ENCODE measurements around the gene ITIH4. TPM values are rescaled to one million over a fixed set of nuclear protein-coding genes. Genes with fewer than 3 reads are reported as not detected.

ITIH4 gene
- total RNA-seq, 1 donor from 2014 or later = 26.9 TPM

DNA sequence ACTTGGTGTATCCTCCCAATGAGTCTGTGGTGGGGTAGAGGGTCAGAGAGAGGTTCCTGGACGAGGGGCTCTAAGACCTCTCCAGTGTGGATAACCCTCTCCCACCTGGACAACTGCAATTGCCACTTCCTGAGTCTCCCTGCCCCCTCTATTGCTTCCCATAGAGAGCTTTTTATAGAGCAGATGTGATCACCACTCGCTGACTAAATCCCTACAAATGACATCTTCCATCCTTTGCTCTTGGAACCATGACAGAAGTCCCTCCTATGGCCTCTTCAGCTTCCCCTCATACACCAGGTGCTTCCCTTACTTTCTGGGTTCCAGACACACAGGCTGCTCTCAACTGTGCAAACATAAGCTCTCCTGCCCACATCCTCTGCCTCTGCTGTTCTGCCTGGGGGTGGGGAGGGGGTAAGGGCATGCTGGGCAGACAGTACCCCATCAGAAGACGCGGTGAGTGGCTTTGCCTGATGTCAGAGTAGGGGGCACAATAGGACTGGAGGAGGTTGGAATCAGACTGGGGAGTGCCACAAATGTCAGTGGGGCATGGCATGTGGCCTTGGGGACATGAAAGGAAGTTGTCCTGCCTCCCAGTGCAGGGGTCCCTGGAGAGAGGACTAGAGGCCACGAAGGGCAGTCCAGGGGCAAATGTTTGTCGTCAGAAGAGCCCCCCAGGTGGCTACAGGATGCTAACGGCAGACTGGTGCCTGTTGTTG is 20.7 kb downstream of the ITIH4 start:
- intact Hi-C loops (cut with DNase I) = no loop called here
- DNase-seq (no peak), ATAC-seq (no peak)
- Histone ChIP-seq H3K9me3 (no peaks in the 10 kb centered on the region), H3K27ac (no peak overlapping the region), H3K4me3 (no peak overlapping the region), H3K4me1 (no peaks in the 10 kb centered on the region), H3K27me3 (no peaks in the 10 kb centered on the region), H3K36me3 (no peaks in the 10 kb centered on the region)
- TF ChIP-seq, protein P1, sequence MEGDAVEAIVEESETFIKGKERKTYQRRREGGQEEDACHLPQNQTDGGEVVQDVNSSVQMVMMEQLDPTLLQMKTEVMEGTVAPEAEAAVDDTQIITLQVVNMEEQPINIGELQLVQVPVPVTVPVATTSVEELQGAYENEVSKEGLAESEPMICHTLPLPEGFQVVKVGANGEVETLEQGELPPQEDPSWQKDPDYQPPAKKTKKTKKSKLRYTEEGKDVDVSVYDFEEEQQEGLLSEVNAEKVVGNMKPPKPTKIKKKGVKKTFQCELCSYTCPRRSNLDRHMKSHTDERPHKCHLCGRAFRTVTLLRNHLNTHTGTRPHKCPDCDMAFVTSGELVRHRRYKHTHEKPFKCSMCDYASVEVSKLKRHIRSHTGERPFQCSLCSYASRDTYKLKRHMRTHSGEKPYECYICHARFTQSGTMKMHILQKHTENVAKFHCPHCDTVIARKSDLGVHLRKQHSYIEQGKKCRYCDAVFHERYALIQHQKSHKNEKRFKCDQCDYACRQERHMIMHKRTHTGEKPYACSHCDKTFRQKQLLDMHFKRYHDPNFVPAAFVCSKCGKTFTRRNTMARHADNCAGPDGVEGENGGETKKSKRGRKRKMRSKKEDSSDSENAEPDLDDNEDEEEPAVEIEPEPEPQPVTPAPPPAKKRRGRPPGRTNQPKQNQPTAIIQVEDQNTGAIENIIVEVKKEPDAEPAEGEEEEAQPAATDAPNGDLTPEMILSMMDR (IDR thresholded peaks at IDR 0.05) = no peak

DNA sequence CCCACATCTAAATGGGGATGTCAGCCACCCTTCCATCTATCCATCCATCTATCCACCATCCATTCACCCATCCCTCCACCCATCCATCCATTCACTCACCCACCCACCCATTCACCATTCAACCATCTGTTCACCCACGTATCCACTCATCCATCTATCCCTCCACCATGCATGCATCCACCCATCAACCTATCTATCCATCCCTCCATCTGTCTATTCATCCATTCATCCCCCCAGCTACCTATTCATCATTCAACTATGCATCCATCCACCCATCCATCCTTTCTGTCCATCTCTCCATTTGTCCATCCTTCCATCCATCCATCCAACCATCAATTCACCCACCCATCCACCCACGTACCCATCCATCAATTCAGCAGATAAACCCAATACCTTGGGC is 21.3 kb downstream of the ITIH4 start:
- no peaks in the 10 kb centered on the region for H3K36me3 ChIP-seq
- DNase-seq = no peak
- no peak overlapping the region for H3K27ac ChIP-seq
- no peak for ATAC-seq
- TF ChIP-seq, protein P1 (IDR thresholded peaks at IDR 0.05) = no peak
- H3K27me3 ChIP-seq = no peaks in the 10 kb centered on the region
- no peaks in the 10 kb centered on the region for H3K4me1 ChIP-seq
- no peak overlapping the region for H3K4me3 ChIP-seq
- no peaks in the 10 kb centered on the region for H3K9me3 ChIP-seq
- intact Hi-C loops (cut with DNase I) = no loop called here

DNA sequence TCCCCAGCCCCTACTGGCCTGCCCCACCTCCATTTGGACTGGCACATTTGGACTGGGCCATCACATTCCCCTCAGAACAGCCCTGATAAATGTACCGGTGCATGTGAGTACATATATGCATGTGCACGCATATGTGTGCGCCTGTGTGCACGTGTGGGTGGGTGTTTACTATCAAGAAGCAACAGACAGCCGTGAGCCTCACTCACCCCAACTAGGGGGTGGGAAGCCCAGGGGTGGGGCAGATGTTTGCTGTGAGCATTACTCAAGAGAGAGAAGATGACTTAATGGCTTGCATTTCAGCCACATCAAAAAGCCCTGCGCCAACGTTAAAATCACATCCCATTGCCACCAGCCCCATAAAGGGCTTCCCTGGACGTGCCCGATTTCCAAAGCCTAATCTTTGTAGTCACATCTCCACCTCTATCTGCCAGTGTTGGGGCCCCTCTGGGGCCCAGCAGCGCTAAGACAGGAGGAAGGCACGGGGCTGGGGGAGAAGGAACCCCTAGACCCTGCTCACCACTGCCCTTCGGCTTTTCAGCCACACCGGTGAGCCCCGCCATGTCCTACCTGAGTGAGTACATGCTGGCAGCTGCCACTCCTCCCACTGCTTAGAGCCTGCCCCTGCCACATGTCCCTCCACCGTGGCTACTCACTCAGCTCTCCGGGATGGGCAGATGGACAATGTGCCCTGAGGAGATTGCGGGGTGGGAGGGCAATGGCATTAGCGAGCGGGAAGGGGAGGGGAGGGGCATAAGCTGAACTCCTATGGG is 25.0 kb downstream of the ITIH4 start:
- ATAC-seq (no peak), DNase-seq (no peak)
- Histone ChIP-seq H3K36me3 (no peaks in the 10 kb centered on the region), H3K27me3 (no peaks in the 10 kb centered on the region), H3K4me1 (no peaks in the 10 kb centered on the region), H3K9me3 (no peaks in the 10 kb centered on the region), H3K4me3 (no peak overlapping the region), H3K27ac (no peak overlapping the region)
- intact Hi-C loops (cut with DNase I) = no loop called here
- TF ChIP-seq, protein P1 (IDR thresholded peaks at IDR 0.05) = no peak

DNA sequence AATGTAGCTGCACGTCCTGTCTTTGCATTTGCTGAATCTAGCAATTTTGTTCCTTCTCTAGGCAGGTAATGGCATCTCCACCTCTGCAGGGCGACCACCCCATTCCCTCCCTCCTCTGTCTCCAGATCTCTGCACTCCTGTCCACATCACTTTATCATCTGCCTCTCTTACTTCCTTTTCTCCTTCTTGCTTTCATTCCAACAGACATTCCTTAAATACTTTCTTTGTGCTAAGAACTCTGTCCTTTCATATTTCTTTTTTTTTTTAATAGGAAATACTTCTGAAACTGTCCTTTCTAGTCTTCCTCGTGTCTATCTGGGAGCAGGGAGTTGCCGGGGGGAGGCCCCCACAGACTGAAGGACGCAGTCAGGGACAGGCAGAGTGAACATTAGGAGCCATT is 28.6 kb downstream of the ITIH4 start:
- no peak for DNase-seq
- TF ChIP-seq, protein P1 (IDR thresholded peaks at IDR 0.05) = no peak
- intact Hi-C loops (cut with DNase I) = no loop called here

DNA sequence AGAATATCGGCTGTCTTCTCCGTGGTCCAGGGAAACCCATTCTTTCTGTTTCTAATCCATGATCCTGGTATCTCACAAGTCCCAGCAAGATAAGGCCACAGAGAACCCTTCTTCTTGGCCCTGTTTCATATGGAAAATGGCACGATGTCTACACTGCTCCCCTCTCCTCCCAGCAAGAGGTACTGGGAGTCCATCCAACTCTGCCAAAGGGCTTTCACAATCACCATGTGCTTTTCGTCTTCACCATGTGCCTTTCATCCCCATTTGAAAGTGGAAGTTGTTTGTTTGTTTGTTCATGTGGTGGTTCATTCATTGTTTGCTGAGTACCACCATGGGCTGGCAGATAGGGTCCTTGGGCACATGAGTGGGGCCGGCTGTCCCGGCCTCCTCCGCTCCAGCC is 30.4 kb downstream of the ITIH4 start:
- no peaks in the 10 kb centered on the region for H3K36me3 ChIP-seq
- ATAC-seq (no peak), DNase-seq (no peak)
- no peaks in the 10 kb centered on the region for H3K27me3 ChIP-seq
- no peaks in the 10 kb centered on the region for H3K9me3 ChIP-seq
- no peak overlapping the region for H3K4me3 ChIP-seq
- no peaks in the 10 kb centered on the region for H3K4me1 ChIP-seq
- H3K27ac ChIP-seq = no peak overlapping the region
- TF ChIP-seq, protein P1 (IDR thresholded peaks at IDR 0.05) = no peak
- intact Hi-C loops (cut with DNase I) = no loop called here

More for the DNA sequence above, 28.6 kb downstream of the ITIH4 start:
- H3K27ac ChIP-seq = no peak overlapping the region
- ATAC-seq = no peak
- H3K27me3 ChIP-seq = no peaks in the 10 kb centered on the region
- H3K4me1 ChIP-seq = no peaks in the 10 kb centered on the region
- H3K36me3 ChIP-seq = no peaks in the 10 kb centered on the region
- no peaks in the 10 kb centered on the region for H3K9me3 ChIP-seq
- no peak overlapping the region for H3K4me3 ChIP-seq

Measured in upper lobe of right lung (tissue), 1 donor.